Astrocyte of the hippocampus (primary cell): ENCODE results near the gene ST6GALNAC3.
"Not testable (repeated sequence)": the region's sequence is repeated elsewhere in the genome, so short reads cannot be mapped to it uniquely, and the experiment has no call there.

Source experiments
- DNase-seq: peaks from one replicate; pipeline ENCODE4 v3.0.0; 2011; ENCODE audit warnings: low read depth, low spot score

Gene ST6GALNAC3

GRCh38 chr1:76106719-76107235 lies 32.2 kb downstream of the ST6GALNAC3 start:
- DNase-seq, result no peak

- no peak for DNase-seq
Measured at GRCh38 chr1:76109404-76109803, 34.9 kb downstream of the ST6GALNAC3 start.

GRCh38 chr1:76109901-76110560 lies 35.5 kb downstream of the ST6GALNAC3 start:
- DNase-seq, result no peak

- DNase-seq, result no peak
Measured at GRCh38 chr1:76110666-76111065, 36.1 kb downstream of the ST6GALNAC3 start.

- DNase-seq, result not testable (repeated sequence)
Measured at GRCh38 chr1:76112321-76112720, 37.8 kb downstream of the ST6GALNAC3 start.

GRCh38 chr1:76113446-76113845 lies 38.9 kb downstream of the ST6GALNAC3 start:
- no peak for DNase-seq

- DNase-seq, result no peak
Measured at GRCh38 chr1:76115171-76115570, 40.6 kb downstream of the ST6GALNAC3 start.

- no peak for DNase-seq
Measured at GRCh38 chr1:76121850-76122249, 47.3 kb downstream of the ST6GALNAC3 start.

GRCh38 chr1:76122271-76122670 lies 47.7 kb downstream of the ST6GALNAC3 start:
- DNase-seq, result no peak

- DNase-seq, result not testable (repeated sequence)
Measured at GRCh38 chr1:76123411-76124064, 49.0 kb downstream of the ST6GALNAC3 start.

- peak; percentile 11 for DNase-seq
Measured at GRCh38 chr1:76124196-76124595, 49.6 kb downstream of the ST6GALNAC3 start.

GRCh38 chr1:76125473-76126219 lies 51.1 kb downstream of the ST6GALNAC3 start:
- DNase-seq, result no peak

- no peak for DNase-seq
Measured at GRCh38 chr1:76128096-76128495, 53.5 kb downstream of the ST6GALNAC3 start.

- DNase-seq, result no peak
Measured at GRCh38 chr1:76129731-76130130, 55.2 kb downstream of the ST6GALNAC3 start.

GRCh38 chr1:76130992-76131391 lies 56.4 kb downstream of the ST6GALNAC3 start:
- no peak for DNase-seq

- DNase-seq, result no peak
Measured at GRCh38 chr1:76133977-76134376, 59.4 kb downstream of the ST6GALNAC3 start.

- DNase-seq, result no peak
Measured at GRCh38 chr1:76135835-76136234, 61.3 kb downstream of the ST6GALNAC3 start.

GRCh38 chr1:76136894-76137293 lies 62.3 kb downstream of the ST6GALNAC3 start:
- DNase-seq, result no peak

- DNase-seq, result no peak
Measured at GRCh38 chr1:76137746-76138145, 63.2 kb downstream of the ST6GALNAC3 start.

GRCh38 chr1:76138217-76138616 lies 63.7 kb downstream of the ST6GALNAC3 start:
- DNase-seq, result no peak

GRCh38 chr1:76140227-76140626 lies 65.7 kb downstream of the ST6GALNAC3 start:
- no peak for DNase-seq

GRCh38 chr1:76141929-76142328 lies 67.4 kb downstream of the ST6GALNAC3 start:
- DNase-seq, result no peak
